GM19099 (cell line): ENCODE measurements around the gene COMMD3.
A peak's percentile ranks its signal among the peaks of the same experiment; 100 is the strongest.

Experiments
- POLR2A ChIP-seq: IDR thresholded peaks from 3 replicates; pipeline ENCODE4 v1.6.1; 2011; ENCODE audit warnings: low read depth; ENCODE audit not compliant: insufficient read length; ENCODE audit errors: extremely low read depth

COMMD3 gene

DNA sequence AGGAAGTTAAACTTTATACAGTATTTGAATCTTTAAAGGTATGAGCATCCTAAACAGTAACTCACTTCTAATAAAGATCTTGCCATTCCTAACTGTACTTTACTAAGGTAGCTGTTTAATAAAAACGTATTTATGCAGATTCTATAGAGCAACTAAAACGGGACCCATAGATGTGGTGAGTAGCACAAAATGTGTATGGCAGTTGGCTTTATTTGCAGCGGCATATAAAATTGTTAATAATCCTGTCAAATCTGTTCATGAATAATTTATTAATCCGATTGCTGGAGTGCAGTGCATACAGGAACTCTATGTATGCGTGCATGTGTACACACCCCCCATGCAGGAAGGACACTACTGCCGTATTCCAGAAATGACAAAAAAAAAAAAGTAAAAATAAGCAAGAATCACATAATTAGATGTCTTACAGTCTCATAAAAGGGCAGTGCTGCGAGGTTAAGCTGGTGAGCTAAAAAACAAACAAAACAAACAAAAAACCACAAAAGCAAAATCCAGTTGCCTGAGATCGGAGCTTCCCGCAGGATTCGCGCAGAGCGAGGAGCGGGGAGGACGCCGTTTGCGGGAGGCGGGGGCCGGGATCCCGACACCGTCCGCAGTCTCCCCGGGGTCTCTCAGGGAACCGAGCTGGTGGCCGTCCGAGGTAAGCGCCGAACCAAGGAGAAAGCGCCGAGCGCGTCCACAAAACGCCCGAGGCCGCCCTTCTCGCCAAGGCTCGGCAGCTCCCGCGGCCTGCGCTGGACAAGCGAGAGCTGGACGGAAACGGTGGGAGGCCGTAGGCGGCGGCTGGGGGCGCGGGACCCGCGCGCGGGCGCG lies 518 bp upstream of the COMMD3 start:
- TF ChIP-seq POLR2A, result no peak

DNA sequence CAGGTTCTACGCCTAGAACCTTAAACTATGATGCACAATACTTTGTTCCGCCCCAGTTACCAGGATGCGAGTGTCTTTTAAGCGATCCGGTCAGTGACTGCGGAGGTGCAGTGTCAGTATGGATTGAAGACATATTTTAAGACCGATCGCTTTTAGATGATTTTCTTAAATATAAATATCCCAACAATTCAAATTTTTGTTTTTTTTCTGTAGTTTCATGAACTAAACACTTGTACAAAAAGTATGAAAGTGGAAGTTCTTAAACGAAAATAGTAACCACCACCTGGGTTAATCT lies 835 bp downstream of the COMMD3 start:
- TF ChIP-seq POLR2A, result peak; percentile 52

DNA sequence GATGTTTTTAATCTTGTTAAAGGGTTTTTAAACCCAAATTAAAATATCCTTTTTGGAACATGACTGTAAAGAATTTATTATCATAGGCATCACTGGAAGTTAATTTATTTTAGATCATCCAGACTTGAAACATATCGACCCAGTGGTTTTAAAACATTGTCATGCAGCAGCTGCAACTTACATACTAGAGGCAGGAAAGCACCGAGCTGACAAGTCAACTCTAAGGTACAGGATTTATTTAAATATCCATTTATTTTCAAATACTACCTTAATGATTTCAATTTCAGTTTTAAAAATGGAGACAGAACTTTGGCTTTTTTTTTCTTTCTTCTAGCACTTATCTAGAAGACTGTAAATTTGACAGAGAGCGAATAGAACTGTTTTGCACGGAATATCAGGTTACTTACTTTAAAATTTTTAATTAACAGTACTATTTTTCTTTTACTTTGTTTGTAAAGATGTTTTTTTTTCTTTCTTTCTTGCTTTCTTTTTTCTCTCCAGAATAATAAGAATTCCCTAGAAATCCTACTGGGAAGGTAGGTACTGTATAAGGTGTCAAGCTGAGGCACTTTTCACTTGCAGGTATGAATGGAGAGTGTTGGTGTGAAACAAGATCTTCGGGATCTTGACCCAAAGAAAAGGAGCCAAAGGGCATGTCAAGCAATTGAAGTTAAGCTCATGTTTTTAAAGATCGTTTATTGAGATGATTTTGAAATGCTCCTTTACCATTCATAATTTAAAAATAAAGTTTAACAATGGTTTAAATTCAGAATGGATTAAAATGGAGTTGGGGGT lies 1.8 kb downstream of the COMMD3 start:
- no peak for TF ChIP-seq POLR2A

DNA sequence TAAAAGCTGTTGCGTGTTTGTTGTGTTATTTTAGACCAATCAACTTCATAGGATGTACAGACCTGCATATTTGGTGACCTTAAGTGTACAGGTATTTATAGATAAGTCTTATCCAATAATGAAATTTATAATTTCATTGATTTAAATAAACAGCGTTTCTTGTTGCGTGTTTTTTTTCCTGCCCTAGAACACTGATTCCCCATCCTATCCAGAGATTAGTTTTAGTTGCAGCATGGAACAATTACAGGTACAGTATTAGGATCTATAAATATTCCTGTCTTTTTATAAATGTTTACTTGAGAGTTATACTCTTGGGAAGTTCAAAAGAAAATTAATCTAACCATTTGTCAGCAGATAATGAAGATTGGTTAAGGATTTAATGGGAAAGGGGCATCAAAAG lies 2.6 kb downstream of the COMMD3 start:
- no peak for TF ChIP-seq POLR2A

DNA sequence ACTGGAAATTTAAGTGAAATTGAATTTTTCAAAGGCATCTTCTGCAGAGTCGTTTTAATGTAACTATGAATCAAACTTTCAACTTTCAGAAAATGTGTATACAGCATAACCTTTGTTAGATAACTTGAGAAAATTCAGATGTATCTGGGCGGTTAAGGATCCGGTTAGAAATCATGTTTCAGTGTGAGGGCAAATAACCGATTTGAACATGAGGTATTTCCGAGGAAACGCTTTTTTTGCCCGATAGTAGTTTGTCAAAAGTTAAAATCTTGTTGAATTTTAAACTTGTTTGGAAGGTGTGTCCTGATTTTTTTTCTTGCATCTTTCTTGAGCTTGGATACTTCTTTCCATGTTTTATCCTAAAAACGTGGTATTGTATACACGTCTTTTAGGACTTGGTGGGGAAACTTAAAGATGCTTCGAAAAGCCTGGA lies 3.4 kb downstream of the COMMD3 start:
- no peak for TF ChIP-seq POLR2A

DNA sequence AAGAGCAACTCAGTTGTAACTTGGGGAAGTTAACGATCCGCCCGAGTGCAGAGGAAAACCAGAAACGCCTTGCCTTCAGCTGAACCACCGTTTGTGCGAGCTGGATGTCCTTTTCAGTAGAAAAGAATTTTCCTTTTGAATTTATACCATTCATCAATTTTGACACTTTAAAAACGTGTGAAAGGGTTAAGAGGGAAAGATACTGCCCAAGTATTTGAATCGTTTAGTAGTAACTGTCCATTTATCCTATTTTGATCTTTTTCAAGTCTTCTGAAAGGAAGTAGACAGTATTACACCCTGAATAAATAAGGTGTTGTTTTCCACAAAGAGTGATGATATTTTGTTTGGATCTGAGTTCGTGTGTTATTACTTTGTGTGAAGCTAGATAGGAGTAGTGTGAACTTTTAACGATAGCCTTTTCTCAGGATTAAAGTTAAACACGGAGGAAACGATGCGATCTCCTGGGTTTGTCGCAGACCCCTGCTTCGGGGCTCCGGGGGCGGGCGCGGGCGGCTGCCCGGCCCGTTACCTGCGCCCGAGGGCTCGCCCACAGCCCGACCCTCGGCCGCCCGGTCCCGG lies 3.9 kb downstream of the COMMD3 start:
- TF ChIP-seq POLR2A, result no peak

DNA sequence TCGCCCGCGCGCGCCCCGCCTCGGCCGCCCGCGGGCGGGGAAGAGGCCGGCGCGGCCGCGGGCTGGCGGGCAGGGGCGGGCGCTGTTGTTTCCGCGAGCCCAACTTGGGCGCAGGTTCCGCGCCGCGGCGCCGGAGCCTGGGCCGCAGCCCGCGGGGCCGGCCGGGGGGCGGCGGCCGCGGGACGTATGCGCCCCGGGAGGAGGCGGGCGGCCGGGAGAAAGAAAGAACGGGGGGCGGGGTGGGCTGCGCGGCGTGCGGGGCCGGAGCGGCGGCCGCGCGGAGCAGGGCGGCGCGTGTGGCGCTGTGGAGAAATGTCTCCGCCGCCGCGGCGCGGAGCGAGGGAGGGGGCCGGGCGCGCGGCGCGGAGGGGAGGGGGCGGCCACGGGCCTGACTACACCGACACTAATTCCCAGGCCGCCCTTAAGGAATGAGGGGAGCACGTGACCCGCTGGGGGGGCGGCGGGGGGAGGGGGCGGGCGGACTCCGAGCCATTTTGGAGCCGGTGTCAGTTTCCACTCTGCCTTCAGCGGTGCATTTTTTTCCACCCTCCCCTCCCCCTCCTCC lies 4.5 kb downstream of the COMMD3 start, which contains the start of gene BMI1:
Gene BMI1 (plus strand): TSS at position 509 of the 565 bp plus-strand sequence. CDS start 5,351 bp downstream, outside the sequence.
- no peak for TF ChIP-seq POLR2A

DNA sequence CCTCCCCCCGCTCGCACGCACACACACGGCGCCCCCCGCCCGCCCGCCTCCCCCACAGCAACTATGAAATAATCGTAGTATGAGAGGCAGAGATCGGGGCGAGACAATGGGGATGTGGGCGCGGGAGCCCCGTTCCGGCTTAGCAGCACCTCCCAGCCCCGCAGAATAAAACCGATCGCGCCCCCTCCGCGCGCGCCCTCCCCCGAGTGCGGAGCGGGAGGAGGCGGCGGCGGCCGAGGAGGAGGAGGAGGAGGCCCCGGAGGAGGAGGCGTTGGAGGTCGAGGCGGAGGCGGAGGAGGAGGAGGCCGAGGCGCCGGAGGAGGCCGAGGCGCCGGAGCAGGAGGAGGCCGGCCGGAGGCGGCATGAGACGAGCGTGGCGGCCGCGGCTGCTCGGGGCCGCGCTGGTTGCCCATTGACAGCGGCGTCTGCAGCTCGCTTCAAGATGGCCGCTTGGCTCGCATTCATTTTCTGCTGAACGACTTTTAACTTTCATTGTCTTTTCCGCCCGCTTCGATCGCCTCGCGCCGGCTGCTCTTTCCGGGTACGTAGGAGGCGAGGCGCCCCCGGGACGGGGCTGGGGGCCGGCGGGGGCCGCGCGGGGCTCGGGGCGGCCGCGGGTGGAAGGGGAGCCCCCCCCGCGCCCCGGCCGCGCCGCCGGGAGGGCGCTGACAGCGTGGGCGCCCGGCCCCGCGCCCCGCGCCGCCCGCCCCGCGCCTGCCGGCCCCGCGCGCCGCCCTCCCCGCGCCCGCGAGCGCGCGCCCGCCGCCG lies 5.2 kb downstream of the COMMD3 start:
- peak; percentile 60 for TF ChIP-seq POLR2A

DNA sequence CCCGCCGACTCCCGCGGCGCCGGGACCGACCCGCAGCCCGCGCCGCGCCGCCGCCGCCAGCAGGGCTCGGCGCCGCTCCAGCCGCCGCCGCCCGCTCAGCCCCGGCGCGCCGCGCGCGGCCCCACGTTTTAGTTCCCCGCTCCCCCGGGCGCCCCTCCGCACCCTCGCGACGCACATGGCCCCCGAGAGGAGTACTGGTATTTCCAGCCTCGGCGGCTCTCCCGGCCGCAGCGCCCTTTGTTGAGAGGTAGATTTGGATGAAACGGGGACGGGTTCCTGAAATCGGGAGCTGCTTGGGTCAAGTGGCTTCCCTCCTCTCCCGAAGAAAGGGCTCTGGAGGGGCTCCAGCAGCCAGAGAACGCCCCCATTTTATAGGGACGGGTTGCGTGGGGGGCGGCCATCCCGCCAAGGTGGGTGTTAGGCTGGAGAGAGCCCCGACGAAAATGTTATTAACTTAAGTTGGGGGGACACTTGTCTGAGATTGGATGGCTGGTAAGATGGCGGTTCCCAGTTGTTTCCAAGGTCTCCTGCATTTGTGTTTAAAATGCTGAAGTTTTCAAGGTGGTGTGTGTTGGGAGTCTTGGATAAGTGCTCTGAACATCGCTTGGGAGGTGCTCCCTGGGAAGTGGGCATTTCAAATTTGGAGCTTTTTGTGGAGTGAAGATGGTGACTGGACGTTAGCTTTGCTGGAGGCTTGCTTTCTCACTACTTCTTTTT lies 5.9 kb downstream of the COMMD3 start:
- TF ChIP-seq POLR2A, result no peak

DNA sequence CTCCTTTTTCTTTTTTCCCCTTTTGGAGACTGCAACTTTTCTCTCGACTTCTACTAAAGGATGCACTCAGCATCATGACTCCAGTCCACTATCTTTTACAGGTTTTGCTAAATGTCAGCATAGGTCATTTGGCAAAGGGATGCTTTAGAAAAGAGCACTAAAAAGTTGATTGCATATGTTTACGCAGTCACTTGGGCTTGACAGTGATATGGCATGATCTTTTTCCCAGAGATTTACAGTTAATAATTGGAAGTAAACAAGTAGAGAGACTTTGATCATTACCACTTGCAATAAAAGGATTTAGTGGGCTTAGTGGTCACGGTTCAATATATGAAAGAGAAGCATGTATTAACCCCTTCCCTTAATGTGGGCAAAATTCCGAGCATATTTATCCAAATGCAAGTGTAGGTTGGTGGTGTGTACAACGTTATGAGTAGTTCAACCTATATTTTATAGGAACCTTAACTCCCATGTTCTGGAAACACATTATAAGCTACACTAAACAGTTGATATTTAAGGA lies 6.5 kb downstream of the COMMD3 start:
- TF ChIP-seq POLR2A, result no peak

DNA sequence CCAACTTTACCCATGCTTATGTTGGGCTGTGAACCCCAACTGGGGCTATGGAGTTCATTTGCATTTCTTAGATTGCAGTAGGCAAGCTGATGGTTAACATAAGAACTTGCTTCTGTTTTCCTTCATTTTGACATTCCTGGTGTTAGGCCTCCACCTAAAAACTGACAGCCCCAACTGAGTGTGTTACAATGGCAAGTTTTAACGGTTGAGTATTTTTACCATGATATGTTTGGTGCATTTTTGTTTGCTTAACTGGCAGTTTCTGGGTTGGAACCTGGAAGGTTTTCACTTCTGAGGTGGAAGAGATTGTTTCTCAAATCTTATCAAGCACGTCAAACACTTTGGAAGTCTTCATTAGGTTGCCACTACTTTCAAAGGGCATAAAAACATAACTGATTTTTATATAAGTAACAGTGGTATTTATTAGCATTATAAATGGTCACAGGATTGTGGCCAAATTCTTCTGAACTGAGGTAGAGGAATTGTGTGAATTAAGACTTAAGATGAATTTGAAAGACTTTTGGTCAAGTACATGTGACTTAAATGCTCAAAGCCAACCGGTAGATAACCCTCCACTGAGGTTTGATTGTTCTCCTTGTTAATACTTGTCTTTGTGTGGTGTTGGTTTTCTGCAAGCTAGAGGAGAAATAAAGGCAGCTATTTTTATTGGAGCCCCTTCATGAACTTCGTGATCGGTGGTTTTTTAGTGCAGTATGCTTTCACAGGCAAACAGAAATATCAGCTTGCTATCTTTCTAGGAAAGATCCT lies 7.5 kb downstream of the COMMD3 start:
- TF ChIP-seq POLR2A, result no peak

DNA sequence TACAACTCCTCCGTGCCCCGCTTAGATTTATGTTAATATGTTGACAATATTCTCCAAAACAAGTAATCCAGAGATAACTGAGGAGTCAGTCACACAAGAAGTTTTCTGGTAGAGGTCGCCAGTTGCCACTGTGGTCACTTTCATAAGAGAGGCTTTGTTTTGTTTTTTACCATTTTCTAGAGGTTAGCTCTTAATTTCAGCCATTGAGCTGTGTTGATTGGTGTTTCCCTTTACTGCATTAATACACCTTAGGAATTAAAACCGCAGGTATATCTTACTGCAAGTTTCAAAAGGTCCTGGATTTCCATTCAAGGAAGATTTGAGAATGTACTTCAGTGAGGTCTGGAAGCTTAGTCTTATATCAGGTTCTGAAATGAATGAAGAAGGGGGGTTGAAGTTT lies 8.2 kb downstream of the COMMD3 start:
- no peak for TF ChIP-seq POLR2A

DNA sequence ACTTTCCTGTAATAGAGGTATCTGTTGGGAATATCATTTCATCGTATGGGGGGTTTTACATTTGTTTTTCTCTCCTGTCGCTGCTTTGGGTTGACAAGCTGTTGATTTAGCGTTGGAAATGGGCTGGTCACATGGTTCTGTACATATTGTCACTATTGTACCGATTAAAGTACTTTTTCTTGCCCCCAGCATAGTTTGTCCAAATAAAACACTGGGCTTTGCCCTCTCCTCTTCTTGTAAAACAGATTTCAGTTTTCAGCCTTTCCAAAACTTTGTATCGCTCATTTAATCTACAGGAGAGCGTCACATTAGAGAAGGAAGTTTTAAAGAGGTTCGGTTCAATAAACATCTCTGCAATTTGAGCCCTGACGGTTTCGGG lies 8.7 kb downstream of the COMMD3 start:
- no peak for TF ChIP-seq POLR2A
